ENCODE results near the gene EXPH5.

GRCh38 chr11:108538022-108538424 is 55.5 kb downstream of the EXPH5 start:
- TF ChIP-seq CTCF (conservative IDR thresholded peaks at IDR 0.05 in 1 of 2, IDR thresholded peaks at IDR 0.05 in 1 of 2; ENCODE audit: extremely low read depth in 1 of 2, insufficient read depth in 1 of 2, low read depth in 1 of 2, low read length in 2 of 2) (no peak), EZH2 (IDR thresholded peaks at IDR 0.05; ENCODE audit: borderline replicate concordance, low read length) (no peak)

Measured in mammary epithelial cell (primary cell).